Spleen (tissue), 11 donors: ENCODE measurements around the gene GSE1. TPM values are rescaled to one million over a fixed set of nuclear protein-coding genes. Genes with fewer than 3 reads are reported as not detected.

Experiments
- DNase-seq: peaks from one replicate; pipeline ENCODE4 v3.0.0-alpha.2; 2020
- H3K27ac ChIP-seq, 8 donors: fragments of 200-600 bp; sonication (generic) in 7 of 8; 1 replicate in 4 of 8; 2 replicates in 4 of 8; pipeline versions ENCODE4 v1.5.0 to v1.8.0; 2016 to 2021; ENCODE audit warnings: inconsistent platforms in 4 of 8, mild to moderate bottlenecking in 4 of 8, moderate library complexity in 1 of 8
- H3K27me3 ChIP-seq, 7 donors: fragments of 200-600 bp; sonication (generic) in 6 of 7; replicated peaks in 1 of 7; 1 replicate in 4 of 7; 2 replicates in 3 of 7; pipeline versions ENCODE4 v1.5.0 to v1.8.0; 2016 to 2021; ENCODE audit warnings: inconsistent platforms in 3 of 7, mild to moderate bottlenecking in 1 of 7
- H3K36me3 ChIP-seq, 6 donors: fragments of 200-600 bp; sonication (generic) in 5 of 6; 1 replicate in 4 of 6; 2 replicates in 2 of 6; pipeline versions ENCODE4 v1.5.0 to v1.8.0; 2016 to 2021; ENCODE audit warnings: inconsistent platforms in 2 of 6
- H3K4me1 ChIP-seq, 6 donors: fragments of 200-600 bp; sonication (generic) in 5 of 6; 1 replicate in 3 of 6; 2 replicates in 3 of 6; pipeline versions ENCODE4 v1.5.0 to v1.8.0; 2016 to 2021; ENCODE audit warnings: inconsistent platforms in 3 of 6
- H3K4me3 ChIP-seq, 8 donors: fragments of 200-600 bp; sonication (generic) in 7 of 8; 1 replicate in 4 of 8; 2 replicates in 4 of 8; pipeline versions ENCODE4 v1.5.0 to v1.8.0; 2016 to 2021; ENCODE audit warnings: inconsistent platforms in 4 of 8, mild to moderate bottlenecking in 4 of 8, moderate library complexity in 2 of 8
- H3K9me3 ChIP-seq, 8 donors: fragments of 200-600 bp; sonication (generic) in 7 of 8; 1 replicate in 4 of 8; 2 replicates in 4 of 8; pipeline versions ENCODE4 v1.5.0 to v1.8.0; 2016 to 2021; ENCODE audit warnings: inconsistent platforms in 4 of 8
- CTCF ChIP-seq, 11 experiments: fragments of 200-600 bp in 7 of 11; fragments of 450-650 bp in 4 of 11; sonication (generic) in 4 of 11; IDR thresholded peaks in 8 of 11; conservative IDR thresholded peaks in 3 of 11; 1 replicate in 7 of 11; 2 replicates in 4 of 11; pipeline versions ENCODE4 v1.4.0 to v1.8.0; 2016 to 2021; ENCODE audit warnings: antibody characterized with exemption in 11 of 11, inconsistent platforms in 4 of 11, mild to moderate bottlenecking in 1 of 11
- POLR2A ChIP-seq, 3 donors: fragments of 450-650 bp; IDR thresholded peaks; one replicate each; pipeline ENCODE4 v1.5.1; 2017; ENCODE audit warnings: antibody characterized with exemption in 3 of 3, mild to moderate bottlenecking in 1 of 3
- POLR2AphosphoS5 ChIP-seq, 3 donors: sonication (generic); formaldehyde crosslinking; IDR thresholded peaks; one replicate each; pipeline ENCODE4 v1.5.1; 2017; ENCODE audit warnings: antibody characterized with exemption in 3 of 3
- WGBS, 5 donors: extraction: QIAGEN DNeasy Blood & Tissue Kit in 3 of 5; methylation state at CpG; one replicate each; pipeline versions ENCODE4 v1.1.5 to v1.1.7; 2013 to 2018; 5-methylcytosine and 5-hydroxymethylcytosine counted together
- intact Hi-C: fragments of 100-400 bp; cut with DNase I; formaldehyde crosslinking; loops from one replicate; pipeline ENCODE4 v1.15.0; 2023; ENCODE audit warnings: low total_unique reads
- polyA plus RNA-seq, 3 donors: library from polyadenylated mRNA; stranded (reverse); fragments of 200-250 nt; gene quantifications; one replicate each; pipeline ENCODE4 v1.2.1, GENCODE V29; 2013
- total RNA-seq, 7 donors: library from RNA; depleted of rRNA in 3 of 7; stranded (reverse); fragments of >200 nt in 3 of 7; fragmentation: NEBNext Ultra II Directional in 4 of 7; extraction: Animal tissue kit (Norgen Biotek cat#: 25700) in 4 of 7; gene quantifications; one replicate each; pipeline versions ENCODE4 v1.1.0 to v1.2.1, GENCODE V29; 2016 to 2021
- donor health status: healthy with polysubstance abuse.
- donor health status: DM: no; HTN: no; CAD: no; lungs with moderate emphysema.
- donor health status: DM: no; HTN: no; CAD: no.
- donor health status: Bipolar disorder and iron deficiency.
- donor health status: healthy.
- donor health status: DM: no; HTN: no; CAD: no.
- donor health status: DM: yes; HTN: yes; CAD: no.

Gene GSE1
- total and polyA plus RNA-seq, 10 donors: 7.4 to 121 (median 86.3) TPM

GRCh38 chr16:85638695-85639409, 25.7 kb downstream of the GSE1 start:
- intact Hi-C loops: no loop called here
- Histone ChIP-seq H3K27me3 (no peaks in the 10 kb centered on the region), H3K27ac (no peak overlapping the region), H3K4me3 (no peak overlapping the region), H3K9me3 (no peaks in the 10 kb centered on the region), H3K4me1 (peaks cover 0 to 99% (median 27%) of the 10 kb centered on the region in 6 donors), H3K36me3 (peaks cover 0 to 86% (median 10%) of the 10 kb centered on the region in 6 donors)
- DNase-seq: no peak
- WGBS, 5 donors: 81 to 89% (median 87%) methylated on average over 20 to 26 of the region's 26 CpGs
- TF ChIP-seq CTCF (IDR thresholded peaks at IDR 0.05 in 8 of 11, conservative IDR thresholded peaks at IDR 0.05 in 3 of 11) (no peak), POLR2A (IDR thresholded peaks at IDR 0.05) (no peak), POLR2AphosphoS5 (IDR thresholded peaks at IDR 0.05) (no peak)

GRCh38 chr16:85639529-85640253, 26.6 kb downstream of the GSE1 start:
- no peak for TF ChIP-seq POLR2AphosphoS5 (IDR thresholded peaks at IDR 0.05)
- TF ChIP-seq POLR2A (IDR thresholded peaks at IDR 0.05): no peak
- TF ChIP-seq CTCF (IDR thresholded peaks at IDR 0.05 in 8 of 11, conservative IDR thresholded peaks at IDR 0.05 in 3 of 11): no peak
- intact Hi-C loops: no loop called here
- H3K27ac ChIP-seq: no peak overlapping the region
- no peak overlapping the region for H3K4me3 ChIP-seq
- 80 to 94% (median 92%) methylated on average over 16 to 35 of the region's 35 CpGs for WGBS, 5 donors
- peaks cover 0 to 92% (median 29%) of the 10 kb centered on the region in 6 donors for H3K4me1 ChIP-seq
- no peaks in the 10 kb centered on the region for H3K9me3 ChIP-seq
- H3K27me3 ChIP-seq: no peaks in the 10 kb centered on the region
- no peak for DNase-seq
- H3K36me3 ChIP-seq: peaks cover 0 to 79% (median 3%) of the 10 kb centered on the region in 6 donors

- no peak overlapping the region for H3K4me3 ChIP-seq
These were observed 27.1 kb downstream of the GSE1 start for GRCh38 chr16:85640254-85640558.

More at GRCh38 chr16:85640254-85640558, 27.1 kb downstream of the GSE1 start:
- H3K9me3 ChIP-seq: no peaks in the 10 kb centered on the region
- intact Hi-C loops: no loop called here
- DNase-seq: no peak
- WGBS, 5 donors: 75 to 97% (median 90%) methylated on average over 2 to 13 of the region's 13 CpGs
- peaks cover 0 to 79% (median 2%) of the 10 kb centered on the region in 6 donors for H3K36me3 ChIP-seq
- TF ChIP-seq POLR2A (IDR thresholded peaks at IDR 0.05): no peak
- TF ChIP-seq POLR2AphosphoS5 (IDR thresholded peaks at IDR 0.05): no peak
- TF ChIP-seq CTCF (IDR thresholded peaks at IDR 0.05 in 8 of 11, conservative IDR thresholded peaks at IDR 0.05 in 3 of 11): no peak
- no peaks in the 10 kb centered on the region for H3K27me3 ChIP-seq
- H3K4me1 ChIP-seq: peaks cover 0 to 92% (median 27%) of the 10 kb centered on the region in 6 donors
- no peak overlapping the region for H3K27ac ChIP-seq
